Limb (tissue), 2 donors: ENCODE measurements around the gene CASP10.
A peak's percentile ranks its signal among the peaks of the same experiment; 100 is the strongest.

Experiments used
- DNase-seq, 2 donors: peaks; one replicate each; pipeline ENCODE4 v3.0.0-alpha.2; 2016; ENCODE audit errors: extremely low spot score in 2 of 2

The CASP10 gene

DNA sequence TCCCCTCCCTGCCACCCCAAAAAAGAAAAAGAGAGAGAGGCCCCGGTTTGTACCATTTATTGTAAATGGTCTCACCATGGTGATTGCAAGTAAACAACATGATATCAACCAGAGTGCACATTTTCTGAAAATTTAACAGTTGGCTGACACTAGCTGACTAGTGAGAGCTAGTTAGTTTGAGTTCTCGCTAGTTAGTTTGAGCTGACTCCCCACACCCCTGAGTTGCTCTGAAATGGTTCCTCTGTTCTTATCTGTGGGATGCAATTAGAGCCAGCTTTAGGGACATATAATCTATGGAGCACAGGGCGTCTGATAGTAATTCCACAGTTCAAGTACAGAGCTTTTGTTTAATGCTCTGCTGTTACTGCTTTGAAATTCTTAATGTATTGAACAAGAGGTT lies 13.1 kb downstream of the CASP10 start:
- no peak for DNase-seq

DNA sequence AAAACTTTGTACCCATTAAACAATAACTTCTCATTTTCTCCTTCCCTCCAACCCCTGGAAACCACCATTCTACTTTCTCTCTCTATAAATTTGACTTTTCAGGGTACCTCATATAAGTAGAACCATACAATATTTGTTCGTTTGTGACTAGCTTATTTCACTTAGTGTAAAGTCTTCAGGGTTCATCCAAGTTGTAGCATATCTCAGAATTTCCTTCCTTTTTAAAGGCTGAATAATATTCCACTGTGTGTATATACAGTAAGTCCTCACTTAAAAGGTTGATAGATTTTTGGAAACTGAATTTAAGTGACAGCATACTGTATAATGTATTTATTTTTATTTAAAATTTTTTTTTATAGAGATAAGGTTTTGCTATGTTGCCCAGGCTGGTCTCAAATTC lies 13.9 kb downstream of the CASP10 start:
- DNase-seq: no peak

DNA sequence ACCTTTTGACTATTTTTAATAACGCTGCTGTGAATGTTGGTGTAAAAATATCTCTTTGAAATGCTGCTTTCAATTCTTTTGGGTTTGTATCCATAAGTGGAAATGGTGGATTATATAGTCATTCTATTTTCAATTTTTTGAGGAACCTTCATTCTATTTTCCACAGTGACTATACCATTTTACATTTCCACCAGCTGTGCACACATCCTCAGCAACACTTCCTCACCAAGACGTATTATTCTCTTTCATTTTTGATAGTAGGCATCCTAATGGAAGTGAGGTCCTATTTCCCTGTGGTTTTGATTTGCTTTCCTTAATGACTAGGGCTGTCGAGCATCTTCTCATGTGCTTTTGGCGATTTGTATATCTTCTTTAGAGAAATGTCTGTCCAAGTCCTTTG lies 14.8 kb downstream of the CASP10 start:
- no peak for DNase-seq

DNA sequence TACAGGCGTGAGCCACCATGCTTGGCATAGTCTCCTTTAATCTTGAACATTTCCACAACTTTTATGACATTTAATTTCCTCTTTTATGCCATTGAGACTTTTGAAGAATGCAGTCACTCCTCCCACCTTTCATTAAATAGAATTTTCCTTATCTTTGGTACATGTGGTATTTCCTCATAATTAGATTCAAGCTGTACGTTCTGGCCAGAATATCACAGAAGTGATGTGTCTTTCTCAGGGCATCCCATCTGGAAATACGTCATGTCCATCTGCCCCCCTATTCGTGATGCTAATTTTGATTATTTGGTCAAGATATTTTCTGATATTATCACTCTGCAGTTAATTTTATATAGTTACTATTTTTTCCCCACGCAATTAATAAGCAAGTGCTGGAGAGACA lies 16.9 kb downstream of the CASP10 start:
- DNase-seq: no peak

DNA sequence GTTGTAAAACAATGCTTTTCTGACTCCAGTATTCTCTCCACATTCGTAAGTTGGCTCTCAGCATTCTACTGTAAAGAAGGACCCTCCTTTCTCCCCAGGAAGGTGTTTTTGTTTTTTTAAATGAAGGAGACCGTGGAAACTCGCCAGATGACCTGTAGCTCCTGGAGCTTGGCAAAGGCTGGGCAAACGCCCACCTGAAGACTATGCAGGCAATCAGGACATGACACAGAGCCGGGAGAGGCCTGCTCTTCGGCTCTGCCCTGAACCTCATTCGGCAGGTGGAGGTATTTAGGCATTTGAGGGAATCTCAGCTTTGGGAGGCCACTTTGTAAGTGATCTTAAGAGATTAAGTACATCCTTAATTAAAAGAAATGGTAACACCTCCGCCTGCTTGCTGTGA lies 17.4 kb downstream of the CASP10 start:
- DNase-seq: no peak

DNA sequence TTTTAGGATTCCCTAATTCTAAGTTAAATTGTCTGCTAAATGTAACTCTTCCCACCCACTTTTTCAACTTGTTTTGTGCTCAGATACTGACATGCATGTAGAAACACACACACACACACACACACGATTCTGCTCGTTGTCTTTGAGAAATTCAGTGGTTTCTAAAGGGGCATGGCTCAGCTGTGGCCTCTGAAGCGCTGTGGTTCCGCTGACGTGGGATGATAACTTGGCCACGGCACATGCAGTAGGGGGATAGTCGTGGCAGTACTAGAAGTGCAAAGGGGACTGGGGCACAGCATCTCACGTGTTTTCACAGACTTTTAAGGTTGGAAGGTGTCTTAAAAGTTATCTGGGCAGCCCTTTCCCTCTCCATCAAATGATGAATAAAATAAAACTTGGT lies 18.4 kb downstream of the CASP10 start:
- DNase-seq: no peak

DNA sequence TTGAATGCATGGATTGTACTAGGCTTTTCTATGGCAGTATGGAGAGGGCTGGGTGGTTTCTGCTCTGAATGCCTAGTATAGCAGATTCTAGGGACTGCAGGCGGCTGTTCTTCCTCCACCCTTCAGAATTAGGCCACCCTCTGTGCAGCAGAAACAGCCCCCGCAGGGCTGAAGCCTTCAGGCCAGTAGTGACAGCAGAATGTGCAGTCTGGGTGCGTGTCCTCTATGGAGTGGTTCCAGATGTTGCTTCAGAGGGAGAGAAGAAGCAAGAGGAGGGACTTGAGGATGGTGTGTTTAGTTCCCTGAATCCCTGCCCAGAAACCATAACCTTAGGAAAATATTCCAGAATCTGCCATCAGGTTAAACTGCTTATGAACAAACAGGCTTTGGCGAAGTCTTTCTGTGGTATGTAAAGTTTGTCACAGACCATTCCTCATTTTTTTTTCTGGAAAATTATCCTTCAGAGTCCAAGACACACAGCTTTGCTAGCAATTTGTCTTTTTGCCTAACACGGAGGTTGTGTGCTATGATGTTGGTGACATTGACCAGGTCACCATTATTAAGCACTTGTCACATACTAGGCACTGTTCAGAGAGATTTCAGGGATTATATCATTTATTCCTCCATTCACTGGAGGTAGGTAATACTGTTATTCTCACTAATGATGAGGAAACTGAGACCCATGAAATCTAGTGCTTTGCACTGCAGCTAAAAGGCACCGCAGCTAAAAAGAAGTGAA lies 21.1 kb downstream of the CASP10 start:
- no peak for DNase-seq

DNA sequence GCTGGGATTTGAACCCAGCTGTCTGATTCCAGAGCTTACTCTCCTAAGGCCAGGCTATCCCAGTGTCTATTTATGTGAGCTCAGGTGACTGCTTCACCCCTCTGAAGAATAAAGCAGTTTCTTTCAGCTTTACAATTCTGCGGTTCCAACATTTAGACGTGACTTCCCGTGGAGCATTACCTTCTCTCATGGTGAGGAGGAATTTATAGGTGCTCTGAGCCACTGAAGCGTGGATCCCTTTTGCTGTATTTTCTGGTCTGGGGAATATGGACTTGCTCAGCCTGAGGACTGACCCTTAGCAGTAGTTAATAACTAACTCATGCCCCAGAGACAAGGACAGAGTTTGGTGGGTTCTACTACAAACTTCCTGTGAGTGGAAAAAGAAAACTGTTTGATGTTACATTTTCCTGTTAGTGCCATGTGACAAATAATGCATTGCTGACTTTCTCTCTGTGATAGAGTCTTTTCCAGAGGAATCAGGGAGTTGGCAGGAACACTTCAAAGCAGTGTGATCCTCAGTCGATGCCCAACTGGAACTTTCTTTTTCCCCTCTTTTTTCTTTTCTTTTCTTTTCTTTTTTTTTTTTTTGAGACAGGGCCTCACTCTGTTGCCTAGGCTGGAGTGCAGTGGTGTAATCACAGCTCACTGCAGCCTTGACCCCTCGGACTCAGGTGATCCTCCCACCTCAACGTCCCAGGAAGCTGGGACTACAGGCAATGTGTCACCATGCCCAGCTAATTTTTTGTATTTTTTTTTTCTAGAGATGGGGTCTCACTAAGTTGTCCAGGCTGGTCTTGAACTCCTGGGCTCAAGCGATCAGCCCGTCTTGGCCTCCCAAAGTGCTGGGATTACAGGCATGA lies 21.9 kb downstream of the CASP10 start:
- no peak for DNase-seq

DNA sequence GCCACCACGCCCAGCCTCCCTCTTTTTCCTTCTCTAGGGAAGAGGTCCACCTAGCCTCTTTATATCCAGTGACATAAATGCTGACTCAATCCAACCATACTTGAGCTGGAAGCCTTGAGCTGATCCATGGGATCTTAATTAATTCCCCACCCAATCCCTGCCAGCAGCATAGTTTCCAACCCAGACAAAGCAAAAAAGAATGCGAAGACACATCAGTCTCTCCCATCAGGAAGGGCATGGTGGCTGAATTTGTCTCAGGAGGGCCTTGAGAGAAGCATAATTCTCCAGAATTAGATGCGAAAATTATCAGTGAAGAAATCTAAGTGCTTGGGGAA lies 22.5 kb downstream of the CASP10 start:
- DNase-seq: no peak

DNA sequence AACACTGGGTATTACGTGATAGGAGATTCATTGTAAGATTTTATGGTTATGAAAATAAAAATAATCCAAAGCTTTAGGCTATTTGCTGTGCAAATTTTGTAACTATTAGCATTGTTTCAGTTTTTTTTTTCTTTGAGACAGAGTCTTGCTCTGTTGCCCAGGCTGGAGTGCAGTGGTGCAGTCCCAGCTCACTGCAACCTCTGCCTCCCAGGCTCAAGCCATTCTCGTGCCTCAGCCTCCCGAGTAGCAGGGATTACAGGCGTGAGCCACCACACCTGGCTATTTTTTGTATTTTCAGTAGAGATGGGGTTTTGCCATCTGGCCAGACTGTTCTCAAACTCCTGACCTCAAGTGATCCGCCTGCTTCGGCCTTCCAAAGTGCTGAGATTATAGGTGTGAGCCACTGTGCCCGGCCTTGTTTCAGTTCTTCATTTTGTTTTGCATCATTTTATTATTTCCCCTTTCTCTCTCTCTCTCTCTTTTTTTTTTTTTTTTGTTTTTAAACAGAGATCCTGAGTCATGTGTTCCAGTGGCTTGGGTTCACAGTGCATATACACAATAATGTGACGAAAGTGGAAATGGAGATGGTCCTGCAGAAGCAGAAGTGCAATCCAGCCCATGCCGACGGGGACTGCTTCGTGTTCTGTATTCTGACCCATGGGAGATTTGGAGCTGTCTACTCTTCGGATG lies 25.8 kb downstream of the CASP10 start:
- no peak for DNase-seq

DNA sequence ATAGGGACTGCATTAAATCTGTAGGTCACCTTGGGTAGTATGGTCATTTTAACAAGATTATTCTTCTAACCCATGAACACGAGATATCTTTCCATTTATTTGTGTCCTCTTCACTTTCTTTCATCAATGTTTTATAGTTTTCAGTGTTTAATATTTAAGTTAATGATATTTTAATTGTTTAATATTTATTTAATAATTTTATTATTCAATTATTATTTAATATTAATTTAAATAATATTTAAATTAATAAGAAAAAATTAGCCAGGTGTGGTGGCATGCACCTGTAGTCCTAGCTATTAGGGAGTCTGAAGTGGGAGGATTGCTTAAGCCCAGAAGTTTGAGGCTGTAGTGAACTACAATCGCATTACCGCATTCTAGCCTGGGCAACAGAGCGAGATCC lies 33.0 kb downstream of the CASP10 start:
- DNase-seq: no peak

DNA sequence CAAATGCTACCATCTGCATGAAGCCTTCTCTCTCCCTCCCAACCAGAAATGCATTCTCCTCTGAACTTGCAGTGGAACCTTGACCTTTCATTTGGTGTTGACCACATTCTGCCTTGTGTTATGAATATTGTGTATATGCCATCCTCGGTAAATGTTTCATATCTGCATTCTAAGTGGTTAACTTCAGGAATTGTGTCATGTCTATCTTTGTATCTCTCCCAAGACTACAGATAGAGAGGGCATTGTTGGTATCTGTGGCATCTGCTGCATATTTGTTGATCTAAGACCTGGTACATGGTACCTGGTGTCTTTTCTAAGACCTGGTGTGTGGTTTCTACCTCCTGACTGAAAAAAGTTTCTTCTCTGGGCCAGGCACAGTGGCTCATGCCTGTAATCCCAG lies 34.0 kb downstream of the CASP10 start:
- no peak for DNase-seq

DNA sequence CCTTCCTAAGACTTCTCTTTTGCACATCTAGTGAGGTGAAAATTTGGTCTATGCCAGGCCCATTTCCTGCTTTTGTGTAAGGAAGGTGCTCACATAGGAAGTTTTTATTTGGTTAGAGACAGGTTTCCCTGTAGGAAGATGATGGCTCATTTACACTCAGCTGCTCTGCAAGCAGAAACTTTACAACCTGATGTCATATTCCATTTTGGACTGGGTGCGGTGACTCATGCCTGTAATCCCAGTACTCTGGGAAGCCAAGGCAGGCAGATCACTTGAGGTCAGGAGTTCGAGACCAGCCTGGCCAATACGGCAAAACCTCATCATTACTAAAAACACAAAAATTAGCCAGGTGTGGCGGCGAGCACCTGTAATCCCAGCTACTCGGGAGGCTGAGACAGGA lies 35.8 kb downstream of the CASP10 start:
- DNase-seq: no peak

DNA sequence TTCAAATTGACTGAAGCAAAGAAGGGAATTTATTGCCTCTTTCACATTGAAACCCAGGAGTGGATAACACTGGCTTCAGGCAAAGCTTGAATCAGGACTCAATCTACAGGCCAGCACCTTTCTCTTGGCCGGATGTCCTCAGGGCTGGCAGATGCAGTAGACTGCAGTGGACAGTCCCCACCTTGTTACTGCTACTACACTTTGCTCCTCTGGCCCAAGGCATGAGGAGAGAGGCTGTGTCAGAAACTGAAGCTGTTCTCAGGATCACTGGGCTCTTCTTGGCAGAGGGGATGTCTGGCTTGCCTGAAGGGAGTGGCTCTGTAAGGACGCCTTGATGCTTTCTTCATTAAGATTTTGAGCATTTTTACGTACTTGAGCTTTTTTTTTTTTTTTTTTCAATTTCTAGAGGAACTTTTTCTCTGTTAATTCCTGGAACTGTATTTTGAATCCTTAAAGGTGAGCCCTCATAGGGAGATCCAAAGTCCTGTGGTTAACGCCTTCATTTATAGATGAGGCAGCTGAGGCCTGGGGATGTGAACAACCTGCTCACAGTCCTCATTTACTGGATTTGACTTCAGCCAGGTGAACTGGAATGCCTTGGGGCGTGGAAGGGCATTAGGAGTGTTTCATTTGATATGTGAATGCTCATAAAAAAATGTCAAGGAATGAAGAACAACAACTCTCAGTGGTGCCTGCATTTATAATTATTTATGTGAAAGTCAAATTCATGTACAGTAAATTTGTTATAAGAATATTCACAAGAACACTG lies 36.6 kb downstream of the CASP10 start:
- no peak for DNase-seq

DNA sequence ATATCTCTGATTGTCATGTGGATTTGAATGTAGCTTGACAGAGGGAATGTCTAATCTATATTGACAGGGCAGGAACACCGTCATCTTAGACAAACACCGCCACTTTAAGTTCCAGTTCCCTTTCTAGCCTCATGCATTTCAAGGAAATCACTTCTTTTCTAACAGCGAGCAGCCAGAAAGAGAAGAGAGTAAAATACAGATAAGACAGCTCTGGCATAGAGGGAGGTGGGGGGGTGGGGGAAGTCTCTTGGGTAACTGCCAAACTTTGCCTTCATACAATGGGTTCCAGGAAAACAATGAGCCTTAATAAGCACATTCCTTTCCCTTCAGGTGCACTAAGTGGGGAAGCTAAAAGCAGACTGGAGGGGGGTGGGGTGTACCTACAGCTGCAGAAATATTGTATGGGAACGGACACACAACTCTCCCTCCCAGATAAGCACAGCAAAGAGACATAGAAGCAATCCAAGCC lies 37.2 kb downstream of the CASP10 start:
- no peak for DNase-seq

DNA sequence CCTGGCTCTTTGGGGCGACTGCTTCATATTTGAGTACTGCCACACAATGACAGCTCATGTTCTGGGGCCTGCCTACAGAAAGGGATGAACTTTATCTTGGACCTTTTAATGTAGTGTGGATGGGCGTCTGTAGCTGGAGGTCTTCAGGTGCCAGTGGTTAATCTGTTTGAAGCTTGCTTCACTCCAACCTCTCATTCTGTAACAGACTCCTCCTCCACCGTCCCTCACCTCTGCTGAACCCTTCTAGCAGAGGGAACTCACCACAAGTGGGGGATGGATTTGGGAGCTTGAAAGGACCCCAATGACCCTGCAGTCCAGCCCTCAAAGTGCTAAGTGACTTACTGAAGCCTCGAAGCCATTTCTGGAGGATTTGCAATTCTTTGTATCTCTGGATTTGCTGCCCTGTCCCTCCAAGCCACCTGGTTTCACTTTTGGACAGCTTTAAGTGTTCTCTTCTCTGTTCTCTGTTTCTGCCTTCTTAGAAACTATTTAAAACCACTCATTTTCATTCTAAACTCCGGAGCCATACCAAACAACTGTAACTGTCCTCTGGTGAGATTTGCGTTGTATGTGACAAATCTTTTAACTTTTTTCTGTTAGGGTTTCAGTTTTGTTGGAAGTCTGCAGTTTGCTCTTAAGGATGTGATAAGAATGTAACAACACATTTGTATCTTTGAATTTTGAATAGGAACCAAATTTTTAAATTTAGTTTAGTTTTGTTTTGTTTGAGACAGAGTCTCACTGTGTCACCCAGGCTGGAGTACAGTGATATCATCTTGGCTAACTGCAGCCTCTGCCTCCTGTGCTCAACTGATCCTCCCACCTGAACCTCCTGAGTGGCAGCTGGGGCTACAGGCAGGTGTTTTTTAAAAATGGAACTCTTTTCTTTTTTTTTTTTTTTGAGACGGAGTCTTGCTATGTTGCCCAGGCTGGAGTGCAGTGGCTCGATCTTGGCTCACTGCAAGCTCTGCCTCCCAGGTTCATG lies 40.4 kb downstream of the CASP10 start:
- DNase-seq: no peak

DNA sequence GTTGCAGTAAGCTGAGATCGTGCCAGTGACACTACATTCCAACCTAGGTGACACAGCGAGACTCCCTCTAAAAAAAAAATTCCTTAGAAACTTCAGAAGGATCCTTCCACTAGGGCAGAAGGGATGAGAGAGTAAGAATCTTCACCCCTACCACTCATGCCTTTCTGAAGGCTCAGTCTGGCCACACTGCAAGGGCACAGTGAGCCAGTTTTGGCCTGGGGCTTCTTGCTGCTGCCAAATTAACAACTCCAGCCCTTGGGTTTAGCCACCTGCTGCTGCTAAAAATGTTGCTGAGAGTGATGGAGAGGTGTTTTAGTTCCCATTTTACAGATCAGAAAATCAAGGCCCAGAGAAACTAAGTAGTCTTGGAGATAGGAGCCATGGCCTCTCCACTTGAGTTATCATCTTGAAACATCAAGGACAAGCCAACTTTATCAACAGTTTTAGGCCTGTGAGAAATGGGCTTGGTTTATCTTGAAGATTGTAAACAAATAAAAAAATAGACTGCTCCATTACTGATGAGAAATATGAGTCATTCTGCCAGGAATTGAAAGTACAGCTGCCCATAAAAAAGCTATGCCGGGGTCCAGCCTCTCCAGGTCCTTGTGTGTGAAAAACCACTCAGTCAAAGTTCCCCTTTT lies 45.5 kb downstream of the CASP10 start:
- no peak for DNase-seq

DNA sequence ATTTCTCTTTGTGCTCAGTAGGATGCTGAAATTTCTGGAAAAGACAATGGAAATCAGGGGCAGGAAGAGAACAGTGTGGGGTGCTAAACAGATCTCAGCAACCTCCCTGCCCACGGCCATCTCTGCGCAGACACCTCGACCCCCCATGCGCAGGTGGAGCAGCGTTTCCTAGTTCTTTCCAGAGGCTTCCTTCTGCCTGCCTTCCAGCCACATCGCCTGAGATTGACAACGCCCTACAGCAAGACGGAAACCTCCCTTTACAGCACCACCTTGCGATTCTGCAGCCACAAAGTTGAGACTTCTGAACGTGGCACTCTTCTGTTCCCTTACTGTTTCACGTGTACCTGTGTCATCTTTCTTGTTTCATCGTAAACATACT lies 46.0 kb downstream of the CASP10 start:
- no peak for DNase-seq

DNA sequence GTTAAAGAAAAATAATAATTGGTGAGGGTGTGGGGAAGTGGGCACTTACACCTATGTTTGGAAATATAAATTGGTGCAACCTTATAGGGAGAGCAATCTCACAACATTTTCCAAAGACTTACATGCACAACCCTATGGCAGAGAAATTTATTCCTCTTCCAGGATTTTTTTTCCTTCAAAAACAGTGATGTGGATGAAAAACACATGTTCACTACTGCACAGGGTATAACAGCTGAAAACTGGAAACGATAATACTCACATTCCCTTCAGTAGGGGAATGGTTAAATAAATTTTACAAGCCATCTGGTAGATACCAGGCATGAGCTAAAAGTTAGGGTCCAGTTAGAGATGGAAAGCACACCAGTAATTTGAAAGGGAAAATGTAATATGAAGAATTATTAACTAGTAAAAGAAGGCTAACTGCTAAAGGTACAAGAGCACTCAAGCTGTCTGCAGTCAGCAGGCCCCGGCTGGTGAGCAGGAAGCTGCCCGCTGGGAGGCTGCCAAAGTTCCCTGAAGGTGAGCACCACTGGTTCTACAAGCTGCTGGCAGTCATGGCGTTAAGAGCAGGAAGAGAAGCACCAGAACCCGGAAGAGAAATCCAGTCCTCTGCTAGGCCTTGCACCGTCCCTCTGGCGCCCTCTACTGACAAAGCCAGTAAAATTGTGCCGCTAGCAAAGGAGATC lies 49.0 kb downstream of the CASP10 start:
- DNase-seq: peak; percentile 81 to 88

DNA sequence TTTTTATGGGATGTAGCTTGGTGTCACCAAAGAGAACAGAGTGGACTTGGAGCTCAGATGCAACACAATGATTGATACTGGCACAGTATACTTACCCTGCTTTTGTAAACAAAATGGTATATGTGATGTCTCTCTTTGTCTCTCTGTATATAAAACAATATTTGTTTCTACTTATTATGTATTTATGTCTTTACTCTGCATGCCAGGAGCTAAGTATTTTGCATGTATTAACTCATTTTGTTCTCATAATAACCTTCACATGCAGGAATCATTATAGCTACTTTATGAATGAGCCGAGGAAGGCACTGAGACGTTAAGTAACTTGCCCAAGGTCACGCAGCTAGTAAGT lies 49.5 kb downstream of the CASP10 start:
- DNase-seq: no peak
